GM23338 (cell line): ENCODE results near the gene ATP9A. TPM values are rescaled to one million over a fixed set of nuclear protein-coding genes. Genes with fewer than 3 reads are reported as not detected.

ENCODE experiments used
- ATAC-seq: fragments of 200-7000 bp; cut with Tn5 transposase; 3 replicates; pipeline ENCODE4 v1.9.1; 2020
- DNase-seq: peaks from one replicate; pipeline ENCODE4 v3.0.0-alpha.2; 2015; ENCODE audit warnings: low spot score
- H2AFZ ChIP-seq: fragments of 200-600 bp; sonication (generic); 2 replicates; pipeline ENCODE4 v1.8.0; 2016; ENCODE audit warnings: antibody characterized with exemption, mild to moderate bottlenecking, moderate library complexity
- H3F3A ChIP-seq: fragments of 200-600 bp; sonication (generic); replicated peaks from 2 replicates; pipeline ENCODE4 v1.8.0; 2017; ENCODE audit warnings: antibody characterized with exemption, mixed run types, low read depth
- H3K27ac ChIP-seq: fragments of 200-600 bp; sonication (generic); 2 replicates; pipeline ENCODE4 v1.6.1; 2016; ENCODE audit warnings: low read depth
- H3K27me3 ChIP-seq: fragments of 200-600 bp; sonication (generic); 2 replicates; pipeline ENCODE4 v1.8.0; 2016; ENCODE audit warnings: mild to moderate bottlenecking, mixed run types, moderate library complexity; ENCODE audit not compliant: insufficient read depth
- H3K36me3 ChIP-seq: fragments of 200-600 bp; sonication (generic); 2 replicates; pipeline ENCODE4 v1.8.0; 2016; ENCODE audit warnings: mild to moderate bottlenecking; ENCODE audit not compliant: insufficient read depth
- H3K4me1 ChIP-seq: fragments of 200-600 bp; sonication (generic); 2 replicates; pipeline ENCODE4 v1.8.0; 2016; ENCODE audit warnings: mild to moderate bottlenecking, moderate library complexity; ENCODE audit not compliant: insufficient read depth
- H3K4me2 ChIP-seq: fragments of 200-600 bp; sonication (generic); 2 replicates; pipeline ENCODE4 v1.7.1; 2017; ENCODE audit warnings: mixed run types
- H3K4me3 ChIP-seq: fragments of 200-600 bp; sonication (generic); 2 replicates; pipeline ENCODE4 v1.6.1; 2016; ENCODE audit warnings: mixed run types
- H3K79me2 ChIP-seq: fragments of 200-600 bp; sonication (generic); replicated peaks from 2 replicates; pipeline ENCODE4 v1.8.0; 2017; ENCODE audit warnings: mild to moderate bottlenecking; ENCODE audit not compliant: insufficient read depth
- H3K9me2 ChIP-seq: fragments of 200-600 bp; sonication (generic); 2 replicates; pipeline ENCODE4 v1.8.0; 2017; ENCODE audit not compliant: insufficient read depth
- H4K20me1 ChIP-seq: fragments of 200-600 bp; sonication (generic); replicated peaks from 2 replicates; pipeline ENCODE4 v1.8.0; 2017; ENCODE audit warnings: mild to moderate bottlenecking; ENCODE audit not compliant: insufficient read depth
- H3K27ac Mint-ChIP-seq: 2 replicates; pipeline ENCODE4 v1.8.0; 2020; ENCODE audit warnings: inconsistent platforms, mild to moderate bottlenecking, moderate library complexity, mixed read lengths
- H3K27me3 Mint-ChIP-seq: 3 replicates; pipeline ENCODE4 v1.8.0; 2022; ENCODE audit warnings: low read depth, mild to moderate bottlenecking, moderate library complexity, mixed read lengths, inconsistent platforms; ENCODE audit not compliant: insufficient read depth, poor library complexity
- H3K36me3 Mint-ChIP-seq: 3 replicates; pipeline ENCODE4 v1.8.0; 2021; ENCODE audit warnings: low read depth, mild to moderate bottlenecking, inconsistent platforms, moderate library complexity, mixed read lengths
- H3K4me1 Mint-ChIP-seq: 3 replicates; pipeline ENCODE4 v1.8.0; 2020; ENCODE audit warnings: mild to moderate bottlenecking, inconsistent platforms, mixed read lengths
- H3K4me3 Mint-ChIP-seq: 3 replicates; pipeline ENCODE4 v1.8.0; 2021; ENCODE audit warnings: moderate library complexity, mild to moderate bottlenecking, inconsistent platforms, mixed read lengths
- H3K9me3 Mint-ChIP-seq: 3 replicates; pipeline ENCODE4 v1.8.0; 2020; ENCODE audit warnings: moderate library complexity, mild to moderate bottlenecking, inconsistent platforms, mixed read lengths
- CREB1 ChIP-seq: fragments of 250-450 bp; sonication (Bioruptor Pico); IDR thresholded peaks from 2 replicates; pipeline ENCODE4 v1.5.0; 2020; ENCODE audit warnings: low read depth, mild to moderate bottlenecking, moderate library complexity
- CTCF ChIP-seq, 2 experiments: fragments of 200-600 bp in 1 of 2; sonication (generic) in 1 of 2; conservative IDR thresholded peaks; 2 replicates each; pipeline versions ENCODE4 v1.5.1 to v1.6.1; 2016 to 2017; ENCODE audit warnings: antibody characterized with exemption in 2 of 2, low read depth in 2 of 2, mild to moderate bottlenecking in 2 of 2, moderate library complexity in 1 of 2
- EZH2 ChIP-seq: fragments of 200-600 bp; sonication (generic); IDR thresholded peaks from one replicate; pipeline ENCODE4 v1.8.0; 2017; ENCODE audit warnings: antibody characterized with exemption, mild to moderate bottlenecking, low read depth; ENCODE audit not compliant: unreplicated experiment
- EZH2phosphoT487 ChIP-seq: fragments of 200-600 bp; sonication (generic); IDR thresholded peaks from one replicate; pipeline ENCODE4 v1.8.1; 2018; ENCODE audit warnings: antibody characterized with exemption; ENCODE audit not compliant: unreplicated experiment
- JUNB ChIP-seq: IDR thresholded peaks from one replicate; pipeline ENCODE4 v1.6.1; 2016; ENCODE audit warnings: antibody characterized with exemption; ENCODE audit not compliant: unreplicated experiment
- NANOG ChIP-seq: IDR thresholded peaks from 2 replicates; pipeline ENCODE4 v1.6.1; 2016; ENCODE audit warnings: antibody characterized with exemption, borderline replicate concordance
- POLR2AphosphoS5 ChIP-seq: IDR thresholded peaks from 2 replicates; pipeline ENCODE4 v1.6.1; 2016; ENCODE audit warnings: antibody characterized with exemption, low read depth
- STAT1 ChIP-seq: IDR thresholded peaks from one replicate; pipeline ENCODE4 v1.6.1; 2016; ENCODE audit warnings: antibody characterized with exemption; ENCODE audit not compliant: unreplicated experiment
- ZNF114 ChIP-seq: fragments of 250-450 bp; sonication (Bioruptor Pico); IDR thresholded peaks from 2 replicates; pipeline ENCODE4 v1.5.0; 2020; ENCODE audit warnings: mild to moderate bottlenecking, moderate library complexity
- ZNF331 ChIP-seq: fragments of 250-450 bp; sonication (Bioruptor Pico); IDR thresholded peaks from 2 replicates; pipeline ENCODE4 v1.5.0; 2020; ENCODE audit warnings: low read depth, mild to moderate bottlenecking, moderate library complexity
- ZNF462 ChIP-seq: fragments of 250-450 bp; sonication (Bioruptor Pico); IDR thresholded peaks from 2 replicates; pipeline ENCODE4 v1.5.0; 2020; ENCODE audit warnings: mild to moderate bottlenecking, moderate library complexity
- polyA plus RNA-seq: library from polyadenylated mRNA; unstranded; fragments of >200 nt; fragmentation: Nextera tagmentation; extraction: Ambion mirVana; gene quantifications from 2 replicates; pipeline ENCODE4 v1.2.1, GENCODE V29; 2016
- total RNA-seq: library from RNA; depleted of rRNA; stranded (reverse); fragments of >200 nt; shearing (Covaris generic); gene quantifications from 2 replicates; pipeline ENCODE4 v1.2.3, GENCODE V29; 2014
- TF ChIP-seq, protein P1 (sequence below): IDR thresholded peaks from 2 replicates; pipeline ENCODE4 v1.6.1; 2016; ENCODE audit warnings: antibody characterized with exemption
- TF ChIP-seq, protein P2 (sequence below): IDR thresholded peaks from one replicate; pipeline ENCODE4 v1.6.1; 2018; ENCODE audit warnings: antibody characterized with exemption; ENCODE audit not compliant: unreplicated experiment

ATP9A gene
- total and polyA plus RNA-seq, 2 experiments from 2014 or later: 0.94 to 5.9 TPM

DNA sequence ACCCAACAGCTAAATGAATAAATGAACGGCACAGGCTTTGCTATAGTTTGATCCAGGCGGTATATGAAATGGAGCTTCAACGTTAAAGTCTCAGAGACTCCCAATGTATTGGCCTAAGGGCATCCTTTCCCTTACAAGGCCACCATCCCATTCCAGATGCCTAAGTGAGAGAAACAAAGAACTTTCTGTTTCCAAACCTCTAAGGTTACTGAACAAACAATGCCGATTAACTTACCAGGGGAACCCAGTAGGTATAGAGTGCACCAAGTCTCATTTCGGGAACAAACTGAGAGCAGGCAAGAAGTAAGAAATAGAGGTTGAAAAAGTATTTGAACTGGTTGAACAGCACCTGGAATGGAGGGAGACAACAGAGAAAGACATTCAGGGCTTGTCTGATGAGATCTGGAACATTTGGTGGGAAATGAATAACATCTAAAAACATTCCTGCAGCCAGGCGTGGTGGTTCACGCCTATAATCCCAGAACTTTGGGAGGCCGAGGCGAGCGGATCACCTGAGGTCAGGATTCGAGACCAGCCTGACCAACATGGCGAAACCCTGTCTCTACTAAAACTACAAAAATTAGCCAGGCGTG lies 42.5 kb downstream of the ATP9A start:
- Histone ChIP-seq H3K27ac (no peak overlapping the region), H3K4me2 (no peak overlapping the region), H3K27me3 (no peaks in the 10 kb centered on the region), H3K79me2 (no peaks in the 10 kb centered on the region; the same call in 1 of the 2 replicates), H2AFZ (no peak overlapping the region), H3K9me2 (no peaks in the 10 kb centered on the region), H3K4me3 (no peak overlapping the region), H4K20me1 (no peaks in the 10 kb centered on the region), H3K36me3 (no peaks in the 10 kb centered on the region), H3F3A (no peaks in the 10 kb centered on the region), H3K4me1 (no peaks in the 10 kb centered on the region)
- no peaks in the 10 kb centered on the region for H3K4me1 Mint-ChIP-seq
- H3K27me3 Mint-ChIP-seq: no peaks in the 10 kb centered on the region
- DNase-seq (no peak), ATAC-seq (no peak)
- H3K27ac Mint-ChIP-seq: no peak overlapping the region
- H3K4me3 Mint-ChIP-seq: no peak overlapping the region
- no peaks in the 10 kb centered on the region for H3K36me3 Mint-ChIP-seq
- H3K9me3 Mint-ChIP-seq: no peaks in the 10 kb centered on the region
- TF ChIP-seq CTCF (conservative IDR thresholded peaks at IDR 0.05; ENCODE audit: low read depth in 2 of 2): no peak
- no peak for TF ChIP-seq POLR2AphosphoS5
- TF ChIP-seq EZH2phosphoT487: no peak
- TF ChIP-seq, protein P1, sequence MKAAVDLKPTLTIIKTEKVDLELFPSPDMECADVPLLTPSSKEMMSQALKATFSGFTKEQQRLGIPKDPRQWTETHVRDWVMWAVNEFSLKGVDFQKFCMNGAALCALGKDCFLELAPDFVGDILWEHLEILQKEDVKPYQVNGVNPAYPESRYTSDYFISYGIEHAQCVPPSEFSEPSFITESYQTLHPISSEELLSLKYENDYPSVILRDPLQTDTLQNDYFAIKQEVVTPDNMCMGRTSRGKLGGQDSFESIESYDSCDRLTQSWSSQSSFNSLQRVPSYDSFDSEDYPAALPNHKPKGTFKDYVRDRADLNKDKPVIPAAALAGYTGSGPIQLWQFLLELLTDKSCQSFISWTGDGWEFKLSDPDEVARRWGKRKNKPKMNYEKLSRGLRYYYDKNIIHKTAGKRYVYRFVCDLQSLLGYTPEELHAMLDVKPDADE: no peak
- no peak for TF ChIP-seq ZNF331
- TF ChIP-seq CREB1 (CRISPR knock-in tag): no peak
- no peak for TF ChIP-seq JUNB
- TF ChIP-seq NANOG: no peak
- no peak for TF ChIP-seq EZH2
- TF ChIP-seq ZNF462: no peak
- TF ChIP-seq STAT1: no peak
- no peak for TF ChIP-seq ZNF114 (CRISPR knock-in tag)
- TF ChIP-seq, protein P2, sequence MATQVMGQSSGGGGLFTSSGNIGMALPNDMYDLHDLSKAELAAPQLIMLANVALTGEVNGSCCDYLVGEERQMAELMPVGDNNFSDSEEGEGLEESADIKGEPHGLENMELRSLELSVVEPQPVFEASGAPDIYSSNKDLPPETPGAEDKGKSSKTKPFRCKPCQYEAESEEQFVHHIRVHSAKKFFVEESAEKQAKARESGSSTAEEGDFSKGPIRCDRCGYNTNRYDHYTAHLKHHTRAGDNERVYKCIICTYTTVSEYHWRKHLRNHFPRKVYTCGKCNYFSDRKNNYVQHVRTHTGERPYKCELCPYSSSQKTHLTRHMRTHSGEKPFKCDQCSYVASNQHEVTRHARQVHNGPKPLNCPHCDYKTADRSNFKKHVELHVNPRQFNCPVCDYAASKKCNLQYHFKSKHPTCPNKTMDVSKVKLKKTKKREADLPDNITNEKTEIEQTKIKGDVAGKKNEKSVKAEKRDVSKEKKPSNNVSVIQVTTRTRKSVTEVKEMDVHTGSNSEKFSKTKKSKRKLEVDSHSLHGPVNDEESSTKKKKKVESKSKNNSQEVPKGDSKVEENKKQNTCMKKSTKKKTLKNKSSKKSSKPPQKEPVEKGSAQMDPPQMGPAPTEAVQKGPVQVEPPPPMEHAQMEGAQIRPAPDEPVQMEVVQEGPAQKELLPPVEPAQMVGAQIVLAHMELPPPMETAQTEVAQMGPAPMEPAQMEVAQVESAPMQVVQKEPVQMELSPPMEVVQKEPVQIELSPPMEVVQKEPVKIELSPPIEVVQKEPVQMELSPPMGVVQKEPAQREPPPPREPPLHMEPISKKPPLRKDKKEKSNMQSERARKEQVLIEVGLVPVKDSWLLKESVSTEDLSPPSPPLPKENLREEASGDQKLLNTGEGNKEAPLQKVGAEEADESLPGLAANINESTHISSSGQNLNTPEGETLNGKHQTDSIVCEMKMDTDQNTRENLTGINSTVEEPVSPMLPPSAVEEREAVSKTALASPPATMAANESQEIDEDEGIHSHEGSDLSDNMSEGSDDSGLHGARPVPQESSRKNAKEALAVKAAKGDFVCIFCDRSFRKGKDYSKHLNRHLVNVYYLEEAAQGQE: no peak
